Measurements from ENCODE around the gene KCNQ2. TPM values are rescaled to one million over a fixed set of nuclear protein-coding genes. Genes with fewer than 3 reads are reported as not detected.

KCNQ2 gene
- total and polyA plus RNA-seq, 8 donors: 0.03 to 2.2 (median 0.25) TPM; not detected in 5

DNA sequence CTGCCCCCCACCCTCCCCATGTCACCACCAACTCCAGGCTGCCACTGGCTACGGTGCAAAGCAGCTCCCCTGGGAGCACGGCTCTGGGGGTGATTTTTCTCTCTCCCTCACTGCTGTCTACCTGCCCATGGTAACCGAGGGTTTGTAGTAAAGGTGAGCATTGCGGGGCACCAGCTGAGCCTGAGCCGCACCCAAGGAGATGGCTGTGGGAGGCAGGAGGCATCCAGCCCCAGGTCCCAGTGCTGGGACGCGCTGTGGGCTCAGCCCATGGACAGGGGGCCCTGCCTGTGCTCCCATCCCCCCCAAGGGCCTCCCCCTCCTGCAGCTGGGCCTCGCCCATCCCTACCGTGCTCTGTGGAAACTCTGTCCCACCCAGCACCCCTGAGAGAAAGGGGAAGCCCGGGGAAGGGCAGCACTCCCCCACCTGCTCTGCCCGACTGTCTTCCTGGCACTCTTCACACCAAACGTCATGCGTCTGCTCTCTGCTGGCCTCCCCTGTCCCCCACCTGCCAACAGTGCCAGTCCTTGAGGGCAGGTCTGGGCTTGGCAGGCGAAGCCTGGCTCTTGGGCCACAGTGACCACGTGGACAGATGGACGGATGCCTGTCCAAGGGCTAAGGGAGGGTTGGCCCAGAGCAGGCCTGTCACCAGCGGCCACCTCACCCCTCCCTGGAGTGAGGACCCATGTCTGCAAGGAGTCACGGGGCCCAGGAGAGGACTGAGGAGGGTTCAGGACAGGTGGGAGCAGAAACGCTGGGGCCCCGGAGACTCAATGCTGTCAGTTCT, 107.5 kb downstream of the KCNQ2 start:
- no peak for TF ChIP-seq POLR2A (IDR thresholded peaks at IDR 0.05)
- TF ChIP-seq, protein P1, sequence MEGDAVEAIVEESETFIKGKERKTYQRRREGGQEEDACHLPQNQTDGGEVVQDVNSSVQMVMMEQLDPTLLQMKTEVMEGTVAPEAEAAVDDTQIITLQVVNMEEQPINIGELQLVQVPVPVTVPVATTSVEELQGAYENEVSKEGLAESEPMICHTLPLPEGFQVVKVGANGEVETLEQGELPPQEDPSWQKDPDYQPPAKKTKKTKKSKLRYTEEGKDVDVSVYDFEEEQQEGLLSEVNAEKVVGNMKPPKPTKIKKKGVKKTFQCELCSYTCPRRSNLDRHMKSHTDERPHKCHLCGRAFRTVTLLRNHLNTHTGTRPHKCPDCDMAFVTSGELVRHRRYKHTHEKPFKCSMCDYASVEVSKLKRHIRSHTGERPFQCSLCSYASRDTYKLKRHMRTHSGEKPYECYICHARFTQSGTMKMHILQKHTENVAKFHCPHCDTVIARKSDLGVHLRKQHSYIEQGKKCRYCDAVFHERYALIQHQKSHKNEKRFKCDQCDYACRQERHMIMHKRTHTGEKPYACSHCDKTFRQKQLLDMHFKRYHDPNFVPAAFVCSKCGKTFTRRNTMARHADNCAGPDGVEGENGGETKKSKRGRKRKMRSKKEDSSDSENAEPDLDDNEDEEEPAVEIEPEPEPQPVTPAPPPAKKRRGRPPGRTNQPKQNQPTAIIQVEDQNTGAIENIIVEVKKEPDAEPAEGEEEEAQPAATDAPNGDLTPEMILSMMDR (IDR thresholded peaks at IDR 0.05): no peak
- TF ChIP-seq EP300 (IDR thresholded peaks at IDR 0.05): no peak
- TF ChIP-seq POLR2AphosphoS5 (IDR thresholded peaks at IDR 0.05): no peak
- DNase-seq: no peak
- intact Hi-C loops (cut with DNase I; ENCODE audit: low total_unique reads): no loop called here
- Histone ChIP-seq H3K27me3 (peaks cover 9 to 96% (median 47%) of the 10 kb centered on the region in 3 donors), H3K27ac (no peak overlapping the region), H3K9me3 (no peaks in the 10 kb centered on the region), H3K4me3 (no peak overlapping the region), H3K4me1 (peaks cover 0 to 15% (median 9%) of the 10 kb centered on the region in 4 donors), H3K36me3 (no peaks in the 10 kb centered on the region)
- 67 to 79% (median 74%) methylated on average over 18 to 20 of the region's 20 CpGs for WGBS, 5 donors

DNA sequence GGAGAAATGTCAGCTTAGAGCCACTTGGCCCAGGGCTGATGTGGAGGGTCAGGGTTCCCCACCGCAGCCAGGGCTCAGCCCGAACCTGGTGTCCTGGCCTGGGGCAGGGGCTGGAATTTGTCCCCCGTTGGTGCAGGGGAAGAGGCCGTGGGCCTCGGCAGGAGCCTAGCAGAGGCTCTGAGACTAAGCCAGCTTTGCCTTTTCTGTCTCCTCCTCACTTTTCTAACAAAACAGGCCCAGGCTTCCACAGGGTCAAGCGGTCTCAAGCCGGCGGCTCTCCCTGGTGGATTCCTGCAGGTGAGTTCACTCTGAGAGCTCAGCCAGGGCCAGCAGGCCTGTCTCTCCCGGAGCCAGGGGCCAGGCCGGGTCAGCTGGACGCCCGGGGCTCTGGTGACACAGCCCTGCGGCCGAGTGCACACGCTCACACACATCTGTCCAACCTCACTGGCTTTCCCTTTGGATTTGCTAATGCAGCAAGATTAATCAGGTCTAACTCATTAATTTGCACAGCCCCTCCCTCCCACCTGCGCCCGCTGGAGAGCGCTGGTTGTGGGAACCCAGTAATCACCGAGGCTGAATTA, 108.4 kb downstream of the KCNQ2 start:
- WGBS, 5 donors: 70 to 78% (median 73%) methylated on average over 12 to 19 of the region's 19 CpGs

DNA sequence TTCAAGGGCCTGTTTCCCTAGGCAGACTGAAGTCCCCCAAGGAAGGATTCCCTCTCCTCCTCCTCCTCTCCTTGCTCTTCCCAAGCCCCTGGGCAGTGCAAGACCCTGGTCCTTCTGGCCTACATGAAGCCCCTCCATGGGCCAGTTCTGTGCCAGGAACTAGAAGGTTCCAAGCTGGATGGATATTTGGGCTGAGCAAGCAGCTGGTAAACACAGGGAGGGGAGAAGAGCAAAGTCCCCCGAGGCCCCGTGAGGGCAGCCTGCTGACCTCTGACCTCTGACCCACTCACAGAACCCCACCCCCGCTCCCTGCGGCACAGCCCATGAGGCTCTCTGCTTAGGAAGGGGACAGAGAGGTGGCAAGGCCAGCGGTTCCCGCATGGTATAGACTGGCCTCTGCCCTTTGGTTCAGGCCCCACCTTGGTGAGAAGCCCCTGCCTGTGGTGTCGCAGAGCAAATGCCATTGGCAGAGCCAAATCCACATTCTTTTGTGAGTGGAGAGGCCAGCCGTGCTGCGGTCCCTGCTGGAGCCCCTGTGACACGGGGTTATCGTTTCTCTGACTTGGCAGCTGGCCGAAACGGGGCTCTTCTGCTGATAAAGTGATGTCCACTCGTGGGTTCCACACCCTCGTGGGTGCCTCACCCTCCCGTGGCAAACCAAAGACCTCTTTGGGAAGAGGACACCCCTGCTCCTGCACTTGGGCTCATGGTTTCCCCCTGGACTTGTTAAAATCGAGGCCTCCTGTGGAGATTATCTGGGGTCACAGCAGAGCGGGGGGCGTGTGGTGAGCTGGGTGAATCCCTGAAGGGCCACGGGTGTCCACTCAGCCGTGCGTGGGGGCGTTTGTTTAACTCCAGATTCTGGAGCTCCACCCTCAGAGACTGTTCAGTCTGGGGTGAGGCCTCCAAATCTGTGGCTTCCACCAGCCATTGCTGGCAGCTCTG, 109.2 kb downstream of the KCNQ2 start:
- TF ChIP-seq POLR2A (IDR thresholded peaks at IDR 0.05): no peak
- TF ChIP-seq EP300 (IDR thresholded peaks at IDR 0.05): no peak
- TF ChIP-seq, protein P1 (IDR thresholded peaks at IDR 0.05): no peak
- TF ChIP-seq POLR2AphosphoS5 (IDR thresholded peaks at IDR 0.05): no peak
- WGBS, 5 donors: 40 to 58% (median 48%) methylated on average over 7 to 23 of the region's 23 CpGs

More for the DNA sequence above, 108.4 kb downstream of the KCNQ2 start:
- intact Hi-C loops (cut with DNase I; ENCODE audit: low total_unique reads): no loop called here
- no peak overlapping the region for H3K27ac ChIP-seq
- peaks cover 9 to 96% (median 56%) of the 10 kb centered on the region in 3 donors for H3K27me3 ChIP-seq
- H3K4me3 ChIP-seq: no peak overlapping the region
- TF ChIP-seq EP300 (IDR thresholded peaks at IDR 0.05) (no peak), POLR2AphosphoS5 (IDR thresholded peaks at IDR 0.05) (no peak), POLR2A (IDR thresholded peaks at IDR 0.05) (no peak)
- TF ChIP-seq, protein P1 (IDR thresholded peaks at IDR 0.05): no peak
- H3K9me3 ChIP-seq: no peaks in the 10 kb centered on the region
- no peaks in the 10 kb centered on the region for H3K36me3 ChIP-seq
- H3K4me1 ChIP-seq: peaks cover 0 to 15% (median 9%) of the 10 kb centered on the region in 4 donors
- no peak for DNase-seq

More for the DNA sequence above, 109.2 kb downstream of the KCNQ2 start:
- H3K27ac ChIP-seq: no peak overlapping the region
- H3K4me3 ChIP-seq: no peak overlapping the region
- intact Hi-C loops (cut with DNase I; ENCODE audit: low total_unique reads): no loop called here
- H3K9me3 ChIP-seq: no peaks in the 10 kb centered on the region
- H3K36me3 ChIP-seq: no peaks in the 10 kb centered on the region
- peaks cover 0 to 17% (median 10%) of the 10 kb centered on the region in 4 donors for H3K4me1 ChIP-seq
- DNase-seq: no peak
- peaks cover 9 to 98% (median 59%) of the 10 kb centered on the region in 3 donors for H3K27me3 ChIP-seq

Measured in stomach (tissue), 9 donors.